Right lobe of liver (tissue), 4 donors: ENCODE data around the gene ZRANB3.

ENCODE experiments used
- CTCF ChIP-seq, 4 donors: fragments of 200-600 bp in 3 of 4; fragments of 450-650 bp in 1 of 4; IDR thresholded peaks; one replicate each; pipeline versions ENCODE4 v1.5.1 to v1.8.0; 2016 to 2022; ENCODE audit warnings: antibody characterized with exemption in 4 of 4, mild to moderate bottlenecking in 2 of 4
- POLR2A ChIP-seq: fragments of 450-650 bp; IDR thresholded peaks from one replicate; pipeline ENCODE4 v1.6.1; 2017; ENCODE audit warnings: antibody characterized with exemption, mild to moderate bottlenecking
- donor health status: DM: no; HTN: no; CAD: no.
- donor health status: DM: no; HTN: no; CAD: no.
- donor health status: DM: no; HTN: yes; CAD: no.

- TF ChIP-seq CTCF (IDR thresholded peaks at IDR 0.05): no peak
- TF ChIP-seq POLR2A: no peak
These were observed 379.4 kb downstream of the ZRANB3 start for GRCh38 chr2:135151615-135152014.
